OCI-LY3 (cell line): ENCODE measurements around the gene CPHXL.

Source experiments
- H2AFZ ChIP-seq: fragments of 200-600, 300-600 bp; shearing (Covaris generic); 2 replicates; pipeline ENCODE4 v1.6.0; 2014; ENCODE audit warnings: antibody characterized with exemption, low read depth, low read length
- H3K27ac ChIP-seq: fragments of 200-600, 300-600 bp; sonication (generic); 2 replicates; pipeline ENCODE4 v1.5.1; 2014; ENCODE audit warnings: mild to moderate bottlenecking, low read length, moderate library complexity, mixed read lengths
- H3K27me3 ChIP-seq: fragments of 200-600, 300-600 bp; sonication (generic); 2 replicates; pipeline ENCODE4 v1.6.1; 2014; ENCODE audit warnings: low read depth, low read length, mixed read lengths
- H3K36me3 ChIP-seq: fragments of 200-600, 300-600 bp; sonication (generic); replicated peaks from 2 replicates; pipeline ENCODE3; 2014; ENCODE audit warnings: low read depth, low read length, mixed read lengths
- H3K4me1 ChIP-seq: fragments of 300-600, 200-600 bp; sonication (generic); 2 replicates; pipeline ENCODE4 v1.6.1; 2014; ENCODE audit warnings: low read length, mixed read lengths
- H3K4me2 ChIP-seq: fragments of 200-600, 300-600 bp; sonication (generic); 2 replicates; pipeline ENCODE4 v1.6.1; 2014; ENCODE audit warnings: low read length, mixed read lengths
- H3K4me3 ChIP-seq: fragments of 300-600, 200-600 bp; sonication (generic); 2 replicates; pipeline ENCODE4 v1.5.1; 2014; ENCODE audit warnings: antibody characterized with exemption, mild to moderate bottlenecking, low read length, moderate library complexity
- H3K79me2 ChIP-seq: fragments of 300-600, 200-600 bp; shearing (Covaris generic); 2 replicates; pipeline ENCODE4 v1.6.1; 2014; ENCODE audit warnings: mild to moderate bottlenecking, low read length, mixed read lengths
- H3K9ac ChIP-seq: fragments of 300-600, 200-600 bp; shearing (Covaris generic); 2 replicates; pipeline ENCODE4 v1.6.0; 2014; ENCODE audit warnings: mild to moderate bottlenecking, low read length, moderate library complexity
- H3K9me3 ChIP-seq: fragments of 200-600, 300-600 bp; shearing (Covaris generic); 2 replicates; pipeline ENCODE4 v1.6.1; 2014; ENCODE audit warnings: low read length, mixed read lengths; ENCODE audit not compliant: insufficient read depth
- H4K20me1 ChIP-seq: fragments of 200-600, 300-600 bp; sonication (generic); 2 replicates; pipeline ENCODE4 v1.6.1; 2016; ENCODE audit warnings: low read length, mixed read lengths; ENCODE audit not compliant: insufficient read depth
- EZH2phosphoT487 ChIP-seq: fragments of 200-600 bp; shearing (Covaris generic); IDR thresholded peaks from 2 replicates; pipeline ENCODE4 v1.6.1; 2018; ENCODE audit warnings: antibody characterized with exemption, mixed run types, low read depth
- TF ChIP-seq, protein P1 (sequence below): fragments of 200-600, 300-600 bp; sonication (generic); IDR thresholded peaks from 2 replicates; pipeline ENCODE4 v1.5.1; 2014; ENCODE audit warnings: antibody characterized with exemption, low read length, low read depth

Gene CPHXL

DNA sequence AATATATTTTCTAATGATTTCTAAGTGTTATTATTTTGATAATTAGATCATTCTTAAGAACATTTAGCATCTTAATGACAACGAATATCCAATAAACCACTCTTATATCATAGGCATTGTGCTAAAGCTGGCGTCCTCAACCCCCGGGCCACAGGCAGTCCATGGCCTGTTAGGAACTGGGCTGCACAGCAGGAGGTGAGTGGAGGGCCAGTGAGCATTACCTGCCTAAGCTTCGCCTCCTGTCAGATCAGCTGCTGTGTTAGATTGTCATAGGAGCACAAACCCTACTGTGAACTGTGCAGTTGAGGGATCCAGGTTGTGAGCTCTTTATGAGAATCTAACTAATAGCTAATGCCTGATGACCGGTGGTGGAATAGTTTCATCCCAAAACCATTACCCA lies 28.7 kb downstream of the CPHXL start:
- Histone ChIP-seq H2AFZ (no peak overlapping the region), H3K4me3 (no peak overlapping the region), H3K79me2 (no peaks in the 10 kb centered on the region), H4K20me1 (no peaks in the 10 kb centered on the region), H3K4me2 (no peak overlapping the region), H3K4me1 (no peaks in the 10 kb centered on the region), H3K27ac (no peak overlapping the region), H3K9ac (no peak overlapping the region), H3K27me3 (no peaks in the 10 kb centered on the region), H3K9me3 (no peaks in the 10 kb centered on the region), H3K36me3 (no peaks in the 10 kb centered on the region)
- TF ChIP-seq, protein P1, sequence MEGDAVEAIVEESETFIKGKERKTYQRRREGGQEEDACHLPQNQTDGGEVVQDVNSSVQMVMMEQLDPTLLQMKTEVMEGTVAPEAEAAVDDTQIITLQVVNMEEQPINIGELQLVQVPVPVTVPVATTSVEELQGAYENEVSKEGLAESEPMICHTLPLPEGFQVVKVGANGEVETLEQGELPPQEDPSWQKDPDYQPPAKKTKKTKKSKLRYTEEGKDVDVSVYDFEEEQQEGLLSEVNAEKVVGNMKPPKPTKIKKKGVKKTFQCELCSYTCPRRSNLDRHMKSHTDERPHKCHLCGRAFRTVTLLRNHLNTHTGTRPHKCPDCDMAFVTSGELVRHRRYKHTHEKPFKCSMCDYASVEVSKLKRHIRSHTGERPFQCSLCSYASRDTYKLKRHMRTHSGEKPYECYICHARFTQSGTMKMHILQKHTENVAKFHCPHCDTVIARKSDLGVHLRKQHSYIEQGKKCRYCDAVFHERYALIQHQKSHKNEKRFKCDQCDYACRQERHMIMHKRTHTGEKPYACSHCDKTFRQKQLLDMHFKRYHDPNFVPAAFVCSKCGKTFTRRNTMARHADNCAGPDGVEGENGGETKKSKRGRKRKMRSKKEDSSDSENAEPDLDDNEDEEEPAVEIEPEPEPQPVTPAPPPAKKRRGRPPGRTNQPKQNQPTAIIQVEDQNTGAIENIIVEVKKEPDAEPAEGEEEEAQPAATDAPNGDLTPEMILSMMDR, result no peak
- no peak for TF ChIP-seq EZH2phosphoT487

DNA sequence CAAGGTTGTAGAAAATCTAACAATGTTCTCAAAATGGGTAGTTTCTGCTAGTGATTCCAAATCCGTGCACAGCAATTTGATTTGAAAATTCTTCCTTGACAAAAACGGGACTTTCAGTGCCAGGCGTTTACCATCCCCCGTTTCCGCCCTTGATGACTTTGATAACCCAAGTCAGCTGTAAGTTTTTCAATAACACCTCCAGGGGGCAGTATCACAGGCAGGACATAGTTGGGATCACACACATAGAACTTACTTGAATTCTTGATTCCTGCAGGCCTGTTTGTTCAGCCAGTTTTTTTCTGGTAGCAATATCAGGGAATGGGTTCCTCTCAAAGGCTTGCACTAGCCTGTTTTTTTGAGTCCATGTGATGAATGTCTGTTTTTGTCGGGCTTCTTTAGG lies 30.6 kb downstream of the CPHXL start:
- TF ChIP-seq, protein P1, result peak; percentile 39
- TF ChIP-seq EZH2phosphoT487, result no peak
- Histone ChIP-seq H3K27me3 (no peaks in the 10 kb centered on the region), H3K79me2 (no peaks in the 10 kb centered on the region), H3K36me3 (no peaks in the 10 kb centered on the region), H3K4me2 (no peak overlapping the region), H3K9me3 (no peaks in the 10 kb centered on the region), H3K4me1 (no peaks in the 10 kb centered on the region), H3K27ac (no peak overlapping the region), H3K4me3 (no peak overlapping the region), H3K9ac (no peak overlapping the region), H2AFZ (no peak overlapping the region), H4K20me1 (no peaks in the 10 kb centered on the region)

DNA sequence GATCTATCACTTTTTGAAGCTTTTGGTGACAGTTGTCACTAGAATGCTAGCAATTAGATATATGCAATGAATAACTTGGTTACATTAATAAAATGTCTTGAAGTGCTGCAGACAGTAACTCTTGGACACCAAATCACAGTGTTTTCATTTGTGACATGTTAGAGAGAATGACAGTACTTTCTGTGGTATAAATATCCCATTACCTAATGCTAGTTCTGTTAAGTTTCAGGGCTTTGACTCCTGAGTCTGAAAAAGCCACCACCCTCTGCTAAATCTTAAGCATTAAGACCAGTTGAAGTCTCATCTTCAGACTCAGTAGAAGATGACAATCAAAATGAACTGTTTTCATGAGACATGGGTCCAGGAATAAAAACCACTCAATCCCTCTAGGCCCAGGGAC lies 38.9 kb downstream of the CPHXL start:
- no peaks in the 10 kb centered on the region for H3K4me1 ChIP-seq
- no peak overlapping the region for H3K4me2 ChIP-seq
- H3K9me3 ChIP-seq, result no peaks in the 10 kb centered on the region
- no peaks in the 10 kb centered on the region for H3K27me3 ChIP-seq
- H4K20me1 ChIP-seq, result no peaks in the 10 kb centered on the region
- no peak overlapping the region for H3K9ac ChIP-seq
- no peaks in the 10 kb centered on the region for H3K36me3 ChIP-seq
- H3K79me2 ChIP-seq, result no peaks in the 10 kb centered on the region
- no peak overlapping the region for H3K4me3 ChIP-seq
- H3K27ac ChIP-seq, result no peak overlapping the region
- no peak overlapping the region for H2AFZ ChIP-seq
- no peak for TF ChIP-seq EZH2phosphoT487
- TF ChIP-seq, protein P1, result no peak

DNA sequence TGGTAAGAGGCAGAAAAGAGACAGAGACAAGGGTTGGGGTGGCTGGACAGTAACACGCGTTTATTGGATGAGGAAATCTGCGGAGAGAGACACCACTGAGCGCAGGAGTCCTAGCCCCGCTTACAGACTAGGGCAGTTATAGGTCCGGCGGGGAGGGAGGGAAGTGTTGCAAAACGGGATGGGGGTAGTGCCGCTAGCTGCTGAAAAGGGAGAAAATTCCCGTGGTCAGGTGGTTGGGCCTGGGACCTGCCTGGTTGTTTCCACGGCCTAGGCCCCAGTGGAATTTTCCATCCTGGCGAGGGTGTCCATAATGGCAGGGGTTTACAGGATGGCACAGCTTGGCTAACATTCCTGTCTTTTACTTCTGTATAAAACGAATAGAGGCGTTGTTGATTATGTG lies 44.0 kb downstream of the CPHXL start:
- Histone ChIP-seq H3K4me3 (no peak overlapping the region), H2AFZ (no peak overlapping the region), H3K9ac (no peak overlapping the region), H3K36me3 (no peaks in the 10 kb centered on the region), H3K79me2 (no peaks in the 10 kb centered on the region), H3K27me3 (no peaks in the 10 kb centered on the region), H4K20me1 (no peaks in the 10 kb centered on the region), H3K4me2 (no peak overlapping the region), H3K9me3 (no peaks in the 10 kb centered on the region), H3K4me1 (no peaks in the 10 kb centered on the region), H3K27ac (no peak overlapping the region)
- TF ChIP-seq, protein P1, result no peak
- no peak for TF ChIP-seq EZH2phosphoT487
